ENCODE results near the gene ANKRD35. TPM values are rescaled to one million over a fixed set of nuclear protein-coding genes. Genes with fewer than 3 reads are reported as not detected.
"Not testable (repeated sequence)": the region's sequence is repeated elsewhere in the genome, so short reads cannot be mapped to it uniquely, and the experiment has no call there.

The ANKRD35 gene
- polyA plus RNA-seq, 3 donors from 2014 or later: 0.40 to 0.93 (median 0.86) TPM

DNA sequence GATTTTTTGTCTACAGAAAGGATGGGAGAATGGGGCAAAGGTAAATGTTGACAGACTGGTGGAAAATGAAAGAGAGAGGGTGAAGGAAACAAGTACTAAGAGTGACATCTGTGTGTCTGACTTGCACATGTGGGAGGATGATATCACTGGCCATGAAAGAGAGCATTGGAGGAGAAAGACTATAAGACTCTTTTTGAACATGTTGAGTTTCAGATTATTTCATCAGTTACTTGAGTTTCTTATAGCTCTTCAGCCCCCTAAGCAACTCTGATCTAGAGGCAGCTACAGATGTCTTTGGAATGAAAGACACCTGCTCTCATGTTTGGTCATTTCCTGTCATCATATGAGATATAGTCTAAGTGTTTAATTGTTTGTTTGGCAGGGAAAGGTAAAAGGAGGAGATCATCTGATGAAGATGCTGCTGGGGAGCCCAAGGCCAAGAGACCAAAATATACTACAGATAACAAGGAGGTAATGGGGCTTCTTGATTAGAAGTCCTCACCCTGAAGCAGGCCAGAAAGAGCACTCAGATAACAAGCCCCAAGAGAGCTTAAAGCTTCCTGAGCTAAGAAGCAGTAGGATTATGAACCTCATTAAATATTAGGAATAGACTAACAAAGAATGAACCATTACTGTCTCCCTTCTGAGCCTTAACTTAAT is 57.2 kb downstream of the ANKRD35 start:
- H3K4me3 Mint-ChIP-seq: no peak overlapping the region

DNA sequence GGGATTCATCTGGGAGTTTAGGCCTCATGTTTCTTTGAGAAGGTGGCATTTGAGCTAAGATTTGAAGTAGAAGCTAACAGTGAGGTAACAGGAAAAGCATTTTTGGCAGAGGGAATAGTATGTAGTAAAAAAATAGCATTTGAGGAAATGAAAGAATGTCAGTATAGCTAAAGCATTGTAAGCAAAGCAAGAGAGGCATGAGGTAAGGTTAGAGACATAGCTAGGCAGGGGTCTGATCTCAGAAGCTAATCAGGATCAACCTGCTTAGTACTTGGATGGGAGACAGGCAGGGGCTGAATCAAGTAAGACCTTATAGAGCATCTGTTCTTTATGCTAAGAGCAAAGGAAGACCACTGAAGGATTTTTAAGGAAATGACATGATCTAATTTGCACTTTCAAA is 57.7 kb downstream of the ANKRD35 start:
- Mint-ChIP-seq H3K27me3 (ENCODE audit: low read depth in 3 of 3) (peaks cover 5 to 13% (median 12%) of the 10 kb centered on the region in 3 donors), H3K36me3 (peaks cover 35 to 53% (median 41%) of the 10 kb centered on the region in 3 donors), H3K4me1 (peaks cover 21 to 29% of the 10 kb centered on the region in 2 donors), H3K9me3 (no peaks in the 10 kb centered on the region), H3K27ac (peak overlapping the region in 5 of 6 donors; percentile 3 to 19 (median 10)), H3K4me3 (no peak overlapping the region)
- no peak for DNase-seq

More for the DNA sequence above, 57.2 kb downstream of the ANKRD35 start:
- Mint-ChIP-seq H3K9me3 (no peaks in the 10 kb centered on the region), H3K27me3 (ENCODE audit: low read depth in 3 of 3) (peaks cover 4 to 10% (median 10%) of the 10 kb centered on the region in 3 donors), H3K27ac (peak overlapping the region in 4 of 6 donors; percentile 3 to 19 (median 13)), H3K4me1 (peaks cover 21 to 29% of the 10 kb centered on the region in 2 donors), H3K36me3 (peaks cover 39 to 58% (median 46%) of the 10 kb centered on the region in 3 donors)
- DNase-seq: no peak

DNA sequence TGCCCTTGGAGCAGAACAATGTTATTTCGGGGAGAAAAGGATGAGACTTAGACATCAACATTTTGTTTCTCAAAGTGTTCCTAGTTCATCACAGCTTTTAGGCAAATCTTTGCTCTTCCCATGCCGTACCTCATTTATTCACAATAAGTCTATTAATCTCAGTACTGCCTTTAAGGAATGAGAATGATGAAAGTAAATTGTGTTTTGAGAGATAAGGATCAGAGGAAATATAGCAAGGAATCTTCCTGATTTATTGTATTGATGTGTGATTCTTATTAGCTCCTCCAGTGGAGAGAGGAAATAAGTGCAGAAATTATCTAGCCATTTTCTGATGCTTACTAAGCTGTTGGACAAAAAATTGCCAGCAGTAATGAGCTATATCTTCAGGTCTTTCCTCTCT is 59.6 kb downstream of the ANKRD35 start:
- Mint-ChIP-seq H3K4me3 (peak overlapping the region in 4 of 5 donors; percentile 33 to 70 (median 54)), H3K27me3 (ENCODE audit: low read depth in 3 of 3) (peaks cover 5 to 12% (median 9%) of the 10 kb centered on the region in 3 donors), H3K9me3 (no peaks in the 10 kb centered on the region), H3K36me3 (peaks cover 24 to 41% (median 32%) of the 10 kb centered on the region in 3 donors), H3K4me1 (peaks cover 23 to 35% of the 10 kb centered on the region in 2 donors), H3K27ac (peak overlapping the region in 5 of 6 donors; percentile 11 to 68 (median 29))
- DNase-seq: no peak

DNA sequence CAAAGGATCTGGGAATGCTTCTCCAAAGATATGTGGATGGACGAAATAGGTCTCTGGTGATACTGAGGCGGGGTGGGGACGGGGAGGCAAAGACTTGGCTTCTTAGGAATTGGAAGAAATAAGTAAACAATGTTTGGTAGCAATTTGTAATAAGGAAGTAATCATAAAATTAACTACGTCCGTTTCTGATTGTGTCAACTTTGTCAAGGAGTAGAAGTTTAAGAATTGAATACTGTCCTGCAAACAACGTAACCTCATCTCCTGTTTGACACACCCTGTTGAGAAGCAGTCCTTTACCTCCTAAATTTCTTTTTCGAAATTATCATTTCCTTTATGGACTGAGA is 61.2 kb downstream of the ANKRD35 start:
- Mint-ChIP-seq H3K4me1 (peaks cover 23 to 35% of the 10 kb centered on the region in 2 donors), H3K36me3 (peaks cover 15 to 33% (median 24%) of the 10 kb centered on the region in 3 donors), H3K27ac (peak overlapping the region; percentile 91 to 98 (median 96)), H3K4me3 (peak overlapping the region; percentile 96 to 99 (median 99)), H3K9me3 (no peaks in the 10 kb centered on the region), H3K27me3 (ENCODE audit: low read depth in 3 of 3) (peaks cover 5 to 12% (median 9%) of the 10 kb centered on the region in 3 donors)
- DNase-seq: no peak

DNA sequence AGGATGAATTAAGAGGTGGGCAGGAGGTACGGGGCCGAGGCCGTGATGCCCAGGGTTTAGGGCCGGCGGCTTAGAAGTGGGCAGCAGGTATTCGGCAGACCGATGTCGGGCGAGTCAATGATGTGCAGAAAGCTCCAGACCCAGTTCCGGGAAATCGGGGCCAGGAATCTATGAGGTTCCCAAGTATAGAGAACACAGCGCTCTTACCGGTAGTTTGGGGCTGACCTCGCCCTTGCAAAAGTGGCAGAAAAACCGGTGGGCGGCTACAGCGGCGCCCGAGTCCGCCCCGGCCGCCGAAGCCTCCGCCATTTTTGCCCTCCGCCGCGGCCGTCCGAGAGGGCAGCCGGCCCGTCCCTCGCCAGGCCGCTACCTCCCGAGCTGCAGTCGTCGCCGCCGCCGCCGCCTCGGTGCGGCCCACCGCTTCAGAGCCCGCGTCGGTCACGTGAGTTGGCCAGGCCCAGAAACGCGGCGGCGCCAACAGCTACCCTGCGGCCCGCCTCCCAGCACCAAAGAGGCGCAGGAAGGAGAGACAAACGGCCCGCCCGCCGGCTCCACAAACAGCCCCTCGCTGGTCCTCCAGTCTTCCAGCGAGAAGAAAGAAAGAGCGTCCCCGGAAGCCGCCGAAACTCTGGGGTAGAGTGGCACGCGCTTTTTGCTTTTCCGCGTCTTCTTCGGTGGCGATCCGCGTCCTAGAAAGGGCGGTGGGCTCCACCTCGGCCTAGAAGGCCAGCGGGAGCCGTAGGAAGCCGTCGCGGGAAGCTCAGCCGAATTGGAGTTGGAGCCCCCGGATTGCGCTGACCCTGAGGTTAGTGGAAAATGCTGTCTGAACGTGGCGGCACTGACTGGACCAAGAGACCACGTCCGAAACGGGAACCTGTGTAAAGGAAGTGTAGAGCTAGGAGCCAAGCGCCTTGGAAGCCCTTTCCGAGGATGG is 61.8 kb downstream of the ANKRD35 start, which contains the start of the genes POLR3C and RNF115:
Gene POLR3C, plus strand, starts transcription at position 636 of the 934 bp plus-strand sequence. CDS start 1,577 bp downstream, outside the sequence.
Gene RNF115, minus strand, starts transcription at position 531 of the 934 bp plus-strand sequence. Its CDS starts 222 bp downstream, at position 309.
- peak within 1 kb of the TSS; percentile 96 to 99 (median 99) for H3K4me3 Mint-ChIP-seq
- H3K4me1 Mint-ChIP-seq: peaks cover 25 to 35% of the 10 kb centered on the region in 2 donors
- peak; percentile 84 to 88 (median 86) for DNase-seq
- H3K27me3 Mint-ChIP-seq (ENCODE audit: low read depth in 3 of 3): peaks cover 5 to 12% (median 9%) of the 10 kb centered on the region in 3 donors
- H3K9me3 Mint-ChIP-seq: no peaks in the 10 kb centered on the region
- H3K36me3 Mint-ChIP-seq: peaks cover 10 to 28% (median 22%) of the 10 kb centered on the region in 3 donors
- peak within 1 kb of the TSS; percentile 91 to 98 (median 96) for H3K27ac Mint-ChIP-seq

DNA sequence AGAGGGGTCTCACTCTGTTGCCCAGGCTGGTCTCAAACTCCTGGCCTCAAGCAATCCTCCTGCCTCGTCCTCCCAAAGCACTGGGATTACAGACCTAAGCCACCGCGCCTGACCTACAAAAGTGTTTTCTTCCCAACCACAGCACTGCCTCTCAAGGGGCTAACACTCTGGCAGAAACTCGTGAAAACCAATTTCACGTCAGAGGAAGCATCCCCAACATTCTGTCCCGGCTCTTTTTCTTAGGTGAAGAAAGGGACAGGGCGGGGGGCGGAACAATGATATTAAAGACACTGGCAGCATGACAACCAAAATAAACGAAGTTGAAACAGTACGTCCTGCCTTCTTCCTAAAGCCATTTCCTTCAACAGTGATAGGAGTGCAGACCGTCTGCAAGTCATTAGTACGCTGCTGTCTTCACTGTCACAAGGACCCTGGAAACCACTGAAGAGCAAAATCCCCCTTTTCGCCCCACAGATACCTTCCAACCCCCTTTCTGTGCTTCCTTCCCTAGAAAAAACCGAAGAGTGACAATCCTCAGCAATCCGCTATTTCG is 62.8 kb downstream of the ANKRD35 start:
- DNase-seq: peak in 1 of 3 donors; percentile 18
- peaks cover 5 to 19% (median 13%) of the 10 kb centered on the region in 3 donors for H3K36me3 Mint-ChIP-seq
- peak overlapping the region in 4 of 6 donors; percentile 35 to 95 (median 49) for H3K27ac Mint-ChIP-seq
- H3K4me1 Mint-ChIP-seq: peaks cover 25 to 35% of the 10 kb centered on the region in 2 donors
- H3K27me3 Mint-ChIP-seq (ENCODE audit: low read depth in 3 of 3): peaks cover 5 to 12% (median 9%) of the 10 kb centered on the region in 3 donors
- peak overlapping the region in 2 of 5 donors; percentile 32 to 59 for H3K4me3 Mint-ChIP-seq
- not testable (repeated sequence) for H3K9me3 Mint-ChIP-seq

DNA sequence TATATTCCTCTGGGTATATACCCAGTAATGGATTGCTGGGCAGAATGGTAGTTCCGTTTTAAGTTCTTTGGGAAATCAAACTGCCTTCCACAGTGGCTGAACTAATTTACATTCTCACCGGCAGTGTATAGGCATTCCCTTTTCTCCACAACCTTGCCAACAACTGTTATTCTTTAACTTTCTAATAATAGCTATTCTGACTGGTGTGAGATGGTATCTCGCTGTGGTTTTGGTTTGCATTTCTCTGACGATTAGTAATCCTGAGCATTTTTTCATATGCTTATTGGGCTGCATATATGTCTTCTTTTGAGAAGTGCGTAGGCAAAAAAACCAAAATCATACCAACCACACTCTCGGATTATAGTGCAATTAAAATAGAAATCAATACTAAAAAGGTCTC is 67.6 kb downstream of the ANKRD35 start:
- not testable (repeated sequence) for H3K27ac Mint-ChIP-seq; H3K4me3 Mint-ChIP-seq; H3K36me3 Mint-ChIP-seq; H3K27me3 Mint-ChIP-seq (ENCODE audit: low read depth in 3 of 3); H3K9me3 Mint-ChIP-seq
- peak in 1 of 3 donors; percentile 23 for DNase-seq
- peaks cover 7 to 22% of the 10 kb centered on the region in 2 donors for H3K4me1 Mint-ChIP-seq

Other genes with a start within 250 kb of the ANKRD35 start
- gene PDZK1, start 178.5 kb downstream of the ANKRD35 start, polyA plus RNA-seq: 1 to 10 TPM in 2 of 3 donors, not detected in 1; 1.5 to 2.5 TPM
- gene CD160, start 166.4 kb downstream of the ANKRD35 start, polyA plus RNA-seq: 100 to 1,000 TPM; 382 to 493 (median 435) TPM
- gene RNF115, start 61.8 kb downstream of the ANKRD35 start, polyA plus RNA-seq: 1 to 10 TPM; 4.7 to 9.4 (median 8.3) TPM
- gene POLR3C, start 61.7 kb downstream of the ANKRD35 start, polyA plus RNA-seq: 10 to 100 TPM; 34.5 to 56.4 (median 45.6) TPM
- gene NUDT17, start 40.2 kb downstream of the ANKRD35 start, polyA plus RNA-seq: 1 to 10 TPM in 2 of 3 donors, not detected in 1; 3.8 to 4.1 TPM
- gene PIAS3, start 26.8 kb downstream of the ANKRD35 start, polyA plus RNA-seq: 10 to 100 TPM in 2 of 3 donors, 1 to 10 TPM in 1; 9.3 to 27.1 (median 10.5) TPM
- not detected for gene ITGA10, start 24.2 kb upstream of the ANKRD35 start, polyA plus RNA-seq
- 10 to 100 TPM; 40.2 to 73.0 (median 56.9) TPM for gene PEX11B, start 32.9 kb upstream of the ANKRD35 start, polyA plus RNA-seq
- gene RBM8A, start 41.6 kb upstream of the ANKRD35 start, polyA plus RNA-seq: 100 to 1,000 TPM; 175 to 256 (median 194) TPM
- gene LIX1L, start 72.2 kb upstream of the ANKRD35 start, polyA plus RNA-seq: 10 to 100 TPM; 17.9 to 28.0 (median 20.7) TPM
- gene ANKRD34A, start 78.7 kb upstream of the ANKRD35 start, polyA plus RNA-seq: under 1 TPM in 2 of 3 donors, not detected in 1; 0.11 to 0.55 TPM
- 100 to 1,000 TPM; 112 to 207 (median 119) TPM for gene POLR3GL, start 78.8 kb upstream of the ANKRD35 start, polyA plus RNA-seq
- 1,000 to 10,000 TPM; 3,408 to 4,367 (median 4,229) TPM for gene TXNIP, start 110.7 kb upstream of the ANKRD35 start, polyA plus RNA-seq
- not detected for gene HJV, start 135.9 kb upstream of the ANKRD35 start, polyA plus RNA-seq

Data from immature natural killer cell (primary cell).